ENCODE data around the gene NKIRAS2. TPM values are rescaled to one million over a fixed set of nuclear protein-coding genes. Genes with fewer than 3 reads are reported as not detected.

NKIRAS2 gene
- total and polyA plus RNA-seq, 10 donors = 11.3 to 38.8 (median 22.7) TPM

DNA sequence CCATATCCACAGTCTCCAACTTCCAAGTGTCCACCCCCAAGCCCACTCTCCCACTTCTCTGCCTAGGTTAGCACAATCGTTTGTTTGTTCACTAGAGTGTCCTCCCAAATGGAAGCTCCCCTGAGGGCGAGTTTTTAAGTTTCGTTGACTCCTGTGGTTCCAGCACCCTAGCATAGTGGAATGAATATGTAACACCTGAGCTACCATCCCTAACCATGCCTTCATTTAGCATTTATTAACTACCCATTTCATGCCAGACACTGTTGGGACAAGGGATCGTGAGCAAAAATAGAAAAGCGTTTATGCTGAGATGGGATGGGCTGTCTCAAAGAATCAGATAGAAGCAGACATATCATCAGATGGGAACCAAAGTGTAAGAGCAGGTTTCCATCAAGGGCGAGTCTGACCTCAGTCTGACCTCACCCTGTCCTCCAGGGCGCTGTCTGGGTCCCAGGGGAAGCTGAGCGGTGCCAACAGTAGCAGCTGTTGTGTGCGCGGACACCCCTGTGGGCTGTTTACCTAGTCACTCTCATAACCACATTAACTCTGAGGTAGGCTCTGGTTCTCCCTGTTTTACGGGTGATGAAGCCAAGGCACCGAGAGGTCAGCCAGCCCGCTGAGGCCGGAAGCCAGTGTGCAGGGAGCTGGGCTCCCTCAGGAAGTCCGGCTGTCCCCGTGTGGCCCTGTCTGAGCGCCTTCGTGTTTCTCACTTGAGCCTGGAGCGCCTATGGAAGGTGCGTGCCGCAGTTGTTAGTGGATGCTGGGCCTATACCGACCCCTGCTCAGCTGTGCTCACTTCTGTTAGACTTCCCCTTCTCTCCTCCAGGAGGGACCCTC, 47.1 kb upstream of the NKIRAS2 start:
- Histone ChIP-seq H3K27me3 (replicated peaks in 1 of 7) (no peaks in the 10 kb centered on the region), H3K36me3 (peaks cover 0 to 98% (median 72%) of the 10 kb centered on the region in 6 donors), H3K9me3 (no peaks in the 10 kb centered on the region), H3K4me1 (peaks cover 6 to 92% (median 45%) of the 10 kb centered on the region in 6 donors), H3K27ac (peak overlapping the region in 5 of 8 donors; percentile 31 to 62 (median 44)), H3K4me3 (peak overlapping the region in 1 of 8 donors; percentile 9)
- peak; percentile 75 for DNase-seq
- TF ChIP-seq POLR2AphosphoS5 (IDR thresholded peaks at IDR 0.05) = peak; percentile 44 to 71 (median 50)
- no peak for TF ChIP-seq POLR2A (IDR thresholded peaks at IDR 0.05)
- WGBS, 5 donors = 65 to 77% (median 74%) methylated on average over 22 of the region's 22 CpGs
- intact Hi-C loops (cut with DNase I; ENCODE audit: low total_unique reads) = no loop called here

DNA sequence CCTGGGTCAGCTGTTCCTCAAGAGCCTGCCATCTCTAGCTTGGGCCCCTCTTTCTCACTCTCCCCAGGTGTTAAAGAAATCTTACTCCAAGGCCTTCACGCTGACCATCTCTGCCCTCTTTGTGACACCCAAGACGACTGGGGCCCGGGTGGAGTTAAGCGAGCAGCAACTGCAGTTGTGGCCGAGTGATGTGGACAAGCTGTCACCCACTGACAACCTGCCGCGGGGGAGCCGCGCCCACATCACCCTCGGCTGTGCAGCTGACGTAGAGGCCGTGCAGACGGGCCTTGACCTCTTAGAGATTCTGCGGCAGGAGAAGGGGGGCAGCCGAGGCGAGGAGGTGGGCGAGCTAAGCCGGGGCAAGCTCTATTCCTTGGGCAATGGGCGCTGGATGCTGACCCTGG, 46.5 kb upstream of the NKIRAS2 start:
- no peaks in the 10 kb centered on the region for H3K27me3 ChIP-seq (replicated peaks in 1 of 7)
- DNase-seq = no peak
- intact Hi-C loops (cut with DNase I; ENCODE audit: low total_unique reads) = no loop called here
- H3K27ac ChIP-seq = peak overlapping the region in 5 of 8 donors; percentile 31 to 62 (median 44)
- WGBS, 5 donors = 71 to 82% (median 78%) methylated on average over 17 to 19 of the region's 19 CpGs
- no peak overlapping the region for H3K4me3 ChIP-seq
- H3K4me1 ChIP-seq = peaks cover 6 to 85% (median 39%) of the 10 kb centered on the region in 6 donors
- H3K36me3 ChIP-seq = peaks cover 0 to 100% (median 75%) of the 10 kb centered on the region in 6 donors
- TF ChIP-seq POLR2AphosphoS5 (IDR thresholded peaks at IDR 0.05) (peak in 2 of 3 donors; percentile 18 to 54), POLR2A (IDR thresholded peaks at IDR 0.05) (no peak)
- TF ChIP-seq, protein P1, sequence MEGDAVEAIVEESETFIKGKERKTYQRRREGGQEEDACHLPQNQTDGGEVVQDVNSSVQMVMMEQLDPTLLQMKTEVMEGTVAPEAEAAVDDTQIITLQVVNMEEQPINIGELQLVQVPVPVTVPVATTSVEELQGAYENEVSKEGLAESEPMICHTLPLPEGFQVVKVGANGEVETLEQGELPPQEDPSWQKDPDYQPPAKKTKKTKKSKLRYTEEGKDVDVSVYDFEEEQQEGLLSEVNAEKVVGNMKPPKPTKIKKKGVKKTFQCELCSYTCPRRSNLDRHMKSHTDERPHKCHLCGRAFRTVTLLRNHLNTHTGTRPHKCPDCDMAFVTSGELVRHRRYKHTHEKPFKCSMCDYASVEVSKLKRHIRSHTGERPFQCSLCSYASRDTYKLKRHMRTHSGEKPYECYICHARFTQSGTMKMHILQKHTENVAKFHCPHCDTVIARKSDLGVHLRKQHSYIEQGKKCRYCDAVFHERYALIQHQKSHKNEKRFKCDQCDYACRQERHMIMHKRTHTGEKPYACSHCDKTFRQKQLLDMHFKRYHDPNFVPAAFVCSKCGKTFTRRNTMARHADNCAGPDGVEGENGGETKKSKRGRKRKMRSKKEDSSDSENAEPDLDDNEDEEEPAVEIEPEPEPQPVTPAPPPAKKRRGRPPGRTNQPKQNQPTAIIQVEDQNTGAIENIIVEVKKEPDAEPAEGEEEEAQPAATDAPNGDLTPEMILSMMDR (IDR thresholded peaks at IDR 0.05 in 8 of 11, conservative IDR thresholded peaks at IDR 0.05 in 3 of 11) = no peak
- H3K9me3 ChIP-seq = no peaks in the 10 kb centered on the region

DNA sequence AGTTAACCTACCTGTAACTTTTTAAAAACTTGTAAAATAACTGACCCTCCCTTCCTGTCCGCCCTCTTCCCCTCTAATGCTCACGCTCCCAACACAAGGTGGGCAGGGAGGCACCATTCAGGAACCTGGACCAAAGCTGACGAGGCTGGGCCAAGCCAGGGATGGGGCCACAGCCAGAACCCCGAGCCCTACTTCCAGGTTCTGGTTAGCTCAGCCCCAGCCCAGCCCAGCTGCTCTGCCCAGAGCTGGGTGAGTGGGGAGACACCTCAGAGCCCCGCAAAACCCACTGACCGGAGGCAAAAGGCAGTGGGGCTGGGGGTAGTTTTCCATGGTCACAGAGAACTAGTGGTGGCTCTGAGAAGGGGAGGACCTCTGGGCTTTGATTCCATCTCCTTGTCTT, 45.9 kb upstream of the NKIRAS2 start:
- Histone ChIP-seq H3K27me3 (replicated peaks in 1 of 7) (no peaks in the 10 kb centered on the region), H3K4me3 (no peak overlapping the region), H3K4me1 (peaks cover 6 to 79% (median 34%) of the 10 kb centered on the region in 6 donors), H3K9me3 (no peaks in the 10 kb centered on the region), H3K36me3 (peaks cover 0 to 100% (median 78%) of the 10 kb centered on the region in 6 donors), H3K27ac (no peak overlapping the region)
- TF ChIP-seq POLR2AphosphoS5 (IDR thresholded peaks at IDR 0.05) (no peak), POLR2A (IDR thresholded peaks at IDR 0.05) (no peak)
- TF ChIP-seq, protein P1 (IDR thresholded peaks at IDR 0.05 in 8 of 11, conservative IDR thresholded peaks at IDR 0.05 in 3 of 11) = no peak
- intact Hi-C loops (cut with DNase I; ENCODE audit: low total_unique reads) = no loop called here
- DNase-seq = no peak
- 82 to 92% (median 87%) methylated on average over 6 of the region's 6 CpGs for WGBS, 5 donors

DNA sequence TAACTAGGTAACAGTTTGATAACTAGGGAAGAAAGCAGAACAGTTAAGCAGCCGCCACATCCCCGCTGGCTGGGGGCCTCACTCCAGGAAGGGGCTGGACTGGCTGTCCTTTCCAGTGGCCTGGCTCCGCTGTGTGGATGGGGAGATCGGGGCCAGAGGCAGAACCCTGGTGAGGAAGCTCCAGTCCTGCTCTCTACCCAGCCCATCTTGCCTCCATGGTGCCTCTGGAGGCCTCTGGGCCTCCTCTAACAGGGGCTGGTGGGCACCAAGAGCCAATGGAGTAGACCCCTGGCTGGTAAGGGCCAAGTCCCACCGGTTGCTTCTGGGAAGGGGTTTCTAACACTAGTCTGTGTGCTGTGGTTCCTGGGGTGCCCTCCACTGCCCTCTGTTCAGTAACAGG, 45.2 kb upstream of the NKIRAS2 start:
- peak overlapping the region in 1 of 8 donors; percentile 55 for H3K27ac ChIP-seq
- intact Hi-C loops (cut with DNase I; ENCODE audit: low total_unique reads) = no loop called here
- DNase-seq = no peak
- no peaks in the 10 kb centered on the region for H3K27me3 ChIP-seq (replicated peaks in 1 of 7)
- no peak overlapping the region for H3K4me3 ChIP-seq
- WGBS, 5 donors = 83 to 96% (median 89%) methylated on average over 5 of the region's 5 CpGs
- peaks cover 0 to 100% (median 79%) of the 10 kb centered on the region in 6 donors for H3K36me3 ChIP-seq
- H3K4me1 ChIP-seq = peaks cover 6 to 73% (median 29%) of the 10 kb centered on the region in 6 donors
- TF ChIP-seq, protein P1 (IDR thresholded peaks at IDR 0.05 in 8 of 11, conservative IDR thresholded peaks at IDR 0.05 in 3 of 11) = no peak
- TF ChIP-seq POLR2A (IDR thresholded peaks at IDR 0.05) (no peak), POLR2AphosphoS5 (IDR thresholded peaks at IDR 0.05) (no peak)
- no peaks in the 10 kb centered on the region for H3K9me3 ChIP-seq
